ENCODE measurements around the gene VTCN1. TPM values are rescaled to one million over a fixed set of nuclear protein-coding genes. Genes with fewer than 3 reads are reported as not detected.
"Not testable (repeated sequence)": the region's sequence is repeated elsewhere in the genome, so short reads cannot be mapped to it uniquely, and the experiment has no call there.

Gene VTCN1
- total RNA-seq, 1 experiment from 2014 or later = not detected

DNA sequence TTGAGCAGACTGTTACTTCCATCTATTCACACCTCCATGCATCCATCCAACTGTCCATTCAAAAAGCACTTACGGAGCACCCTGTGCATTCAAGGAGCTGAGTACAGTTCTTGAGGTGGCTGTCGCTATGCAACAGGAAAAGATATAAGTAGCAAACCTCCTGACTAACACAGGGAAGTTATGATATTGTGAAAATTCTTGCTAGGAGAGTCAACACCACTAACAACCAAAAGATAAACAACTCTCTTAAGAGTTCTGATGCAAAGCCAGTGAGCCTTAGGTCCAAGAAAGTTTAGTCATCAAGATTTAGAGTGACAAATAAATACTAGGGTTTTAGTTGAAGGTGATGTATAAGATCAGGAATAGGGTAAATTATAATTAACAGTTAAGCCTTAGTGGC, 44.7 kb downstream of the VTCN1 start:
- peak; percentile 85 for DNase-seq (ENCODE audit: low spot score)

DNA sequence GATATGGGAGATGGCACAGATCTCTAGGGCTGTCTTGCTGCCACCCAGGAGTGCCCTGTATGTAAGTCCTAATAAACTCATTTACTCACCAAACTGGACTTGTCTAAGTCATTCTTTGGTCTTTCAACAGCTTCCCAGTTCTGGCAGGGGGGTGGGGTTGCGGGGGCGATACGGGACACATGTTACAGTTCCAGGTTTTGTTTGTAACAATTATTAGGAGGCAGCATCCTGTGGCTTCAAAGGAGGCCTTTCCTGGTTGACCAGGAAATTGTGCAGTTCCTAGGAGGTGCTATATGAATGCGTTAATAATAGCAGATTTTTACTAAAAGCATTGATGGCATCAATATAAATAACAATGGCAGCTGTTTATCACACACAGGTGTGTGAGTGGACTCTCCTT, 46.5 kb downstream of the VTCN1 start:
- no peak for DNase-seq (ENCODE audit: low spot score)

DNA sequence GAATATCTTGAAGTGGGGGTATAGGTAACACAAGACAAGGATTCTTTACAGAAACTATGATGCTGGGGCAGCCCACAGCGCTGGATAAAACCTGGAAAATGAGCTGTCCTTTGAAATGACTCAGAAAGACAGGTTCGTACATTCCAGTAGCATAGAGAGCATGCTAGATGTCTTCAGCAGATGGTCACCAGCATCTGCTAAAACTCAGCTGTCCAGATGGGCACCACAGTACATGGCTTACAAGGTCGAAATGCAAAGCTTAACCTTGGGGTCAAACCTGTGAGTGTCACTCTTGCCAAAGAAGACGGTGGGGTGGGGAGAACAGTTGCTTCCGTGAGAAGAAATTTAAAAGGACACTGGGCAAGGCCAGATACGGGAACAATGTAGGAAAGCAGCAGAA, 47.9 kb downstream of the VTCN1 start:
- DNase-seq (ENCODE audit: low spot score) = no peak

DNA sequence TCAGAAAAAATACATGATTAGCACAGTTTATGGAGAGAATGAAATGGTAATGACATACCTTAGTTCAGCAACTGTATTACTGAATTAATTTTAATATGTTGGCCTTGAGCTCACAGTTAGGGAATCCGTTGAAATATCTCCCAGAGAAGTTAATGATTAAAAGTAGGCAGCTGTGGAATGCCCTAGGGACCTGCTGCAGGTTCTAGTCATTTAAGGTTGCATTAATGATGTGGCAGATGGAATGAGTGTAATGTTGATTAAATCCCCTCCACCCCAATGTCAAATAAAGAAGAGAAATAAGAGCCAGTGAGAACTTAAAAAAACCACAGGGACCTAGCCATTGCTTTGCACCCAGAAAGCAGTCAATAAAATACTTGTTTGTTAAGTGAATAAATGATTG, 48.8 kb downstream of the VTCN1 start:
- no peak for DNase-seq (ENCODE audit: low spot score)

DNA sequence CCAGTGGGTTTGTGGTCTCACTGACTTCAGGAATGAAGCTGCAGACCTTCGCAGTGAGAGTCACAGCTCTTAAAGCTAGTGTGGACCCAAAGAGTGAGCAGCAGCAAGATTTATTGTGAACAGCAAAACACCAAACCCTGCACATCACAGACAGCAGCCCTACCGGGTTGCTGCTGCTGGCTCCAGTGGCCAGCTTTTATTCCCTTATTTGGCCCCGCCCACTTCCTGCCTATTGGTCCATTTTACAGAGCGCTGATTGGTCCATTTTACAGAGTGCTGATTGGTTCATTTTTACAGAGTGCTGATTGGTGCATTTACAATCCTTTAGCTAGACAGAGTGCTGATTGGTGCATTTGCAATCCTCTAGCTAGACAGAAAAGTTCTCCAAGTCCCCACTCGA, 59.4 kb downstream of the VTCN1 start:
- not testable (repeated sequence) for DNase-seq (ENCODE audit: low spot score)

DNA sequence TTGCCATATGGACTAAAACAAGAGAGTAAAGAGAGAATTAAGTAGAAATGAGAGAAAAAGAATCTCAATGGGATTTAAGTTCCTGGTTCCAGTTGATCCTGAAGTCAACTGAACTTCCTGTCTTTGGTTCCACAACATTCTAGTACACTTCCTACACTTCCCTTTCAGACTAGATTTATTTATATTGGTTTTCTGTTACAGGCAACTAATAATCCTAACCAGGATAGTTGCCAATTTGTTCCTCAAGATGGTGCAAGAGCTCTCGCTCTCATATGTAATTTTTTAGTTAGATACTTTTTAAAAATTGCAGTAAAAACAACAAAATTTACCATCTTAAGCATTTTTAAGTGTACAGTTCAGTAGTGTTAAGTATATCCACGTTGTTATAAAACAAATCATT, 60.4 kb downstream of the VTCN1 start:
- DNase-seq (ENCODE audit: low spot score) = no peak

DNA sequence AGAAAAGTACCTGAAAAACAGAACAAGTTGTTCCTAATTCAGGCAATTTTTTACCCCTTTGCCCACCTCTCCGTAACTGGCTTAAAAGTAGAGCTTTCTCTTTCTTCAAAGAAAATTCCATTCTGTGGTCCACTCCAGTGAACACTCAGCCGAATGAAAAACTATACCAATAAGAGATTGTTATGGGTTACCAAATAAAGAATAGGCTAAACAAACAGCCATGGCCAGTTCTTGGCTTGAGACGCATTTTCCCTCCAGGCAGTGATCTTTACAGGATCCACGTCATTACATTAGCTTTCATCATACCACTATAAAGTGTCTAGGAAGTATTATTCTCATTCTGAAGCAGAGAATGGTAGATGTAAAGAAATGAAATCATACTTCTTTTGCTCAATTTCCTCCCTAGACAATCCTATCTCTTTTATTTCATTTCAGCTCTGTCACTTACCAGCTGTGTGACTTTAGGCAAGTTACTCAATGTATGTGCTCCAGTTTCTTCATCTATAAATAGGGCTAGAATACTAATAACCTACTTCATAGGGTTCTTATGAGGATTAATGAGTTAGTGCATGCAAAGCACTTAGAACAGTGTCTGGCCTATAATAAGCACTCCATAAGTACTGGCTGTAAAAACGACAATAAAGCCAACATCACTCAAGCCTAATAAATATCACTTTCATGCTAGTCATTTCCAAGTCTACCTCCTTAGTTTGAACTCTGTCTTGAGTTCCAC, 62.7 kb downstream of the VTCN1 start:
- DNase-seq (ENCODE audit: low spot score) = peak; percentile 8

DNA sequence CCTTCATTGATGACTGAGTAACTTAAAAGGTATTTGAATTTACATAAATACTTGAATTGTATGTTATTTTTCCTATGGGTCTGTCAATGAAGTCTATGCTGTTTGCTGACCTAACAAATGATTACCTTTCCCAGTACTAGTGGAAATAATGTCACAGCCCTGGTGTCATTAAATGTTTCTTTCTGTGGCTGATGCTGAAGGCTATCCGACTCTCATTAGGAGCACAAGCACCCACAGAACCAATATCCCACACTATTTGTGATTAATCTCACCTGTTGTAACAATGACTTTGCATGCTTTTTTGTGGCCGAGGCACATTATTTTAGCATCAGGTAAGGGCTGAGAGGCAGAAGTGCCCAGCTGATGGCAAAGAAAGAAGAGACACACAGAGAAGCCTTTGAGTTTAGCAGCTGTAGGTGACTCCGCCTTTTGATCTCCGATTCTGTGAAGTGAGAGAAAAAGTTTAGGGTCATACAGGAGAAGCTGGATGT, 63.3 kb downstream of the VTCN1 start:
- DNase-seq (ENCODE audit: low spot score) = no peak

DNA sequence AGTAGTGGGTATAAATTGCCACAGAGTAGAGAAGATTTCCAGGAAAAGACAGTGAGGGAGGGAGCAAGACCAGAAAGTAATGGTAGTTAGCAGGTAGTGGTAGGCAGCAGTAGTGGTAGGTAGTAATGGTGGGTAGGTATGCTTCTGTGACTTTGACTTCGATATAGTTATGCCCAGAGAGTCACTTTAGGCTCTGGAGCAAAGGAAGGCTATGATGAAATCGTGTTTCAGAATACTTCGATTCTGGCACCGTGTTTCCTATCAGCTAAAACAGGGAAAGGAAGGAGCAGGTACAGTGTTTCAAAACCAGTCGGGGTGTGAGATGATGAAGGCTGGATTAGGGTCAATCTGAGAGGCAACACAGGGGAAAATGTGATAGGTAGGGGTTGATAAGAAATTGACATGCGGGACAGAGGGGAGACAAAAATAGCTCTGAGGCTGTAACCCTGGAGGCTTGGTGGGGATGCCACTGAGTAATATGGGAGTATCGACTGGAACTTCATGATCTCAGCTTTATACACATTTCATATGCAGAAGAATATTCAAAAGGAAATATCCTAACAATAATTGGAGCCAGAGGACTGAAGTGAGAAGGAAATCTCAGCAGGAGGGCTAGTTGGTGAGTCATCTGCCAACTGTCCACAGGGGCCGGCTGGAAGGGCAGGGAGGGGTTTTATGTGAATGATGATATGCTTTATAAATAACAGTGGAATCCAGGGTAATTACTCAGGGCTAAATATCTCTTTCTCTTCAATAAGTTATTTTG, 64.0 kb downstream of the VTCN1 start:
- DNase-seq (ENCODE audit: low spot score) = peak; percentile 86

DNA sequence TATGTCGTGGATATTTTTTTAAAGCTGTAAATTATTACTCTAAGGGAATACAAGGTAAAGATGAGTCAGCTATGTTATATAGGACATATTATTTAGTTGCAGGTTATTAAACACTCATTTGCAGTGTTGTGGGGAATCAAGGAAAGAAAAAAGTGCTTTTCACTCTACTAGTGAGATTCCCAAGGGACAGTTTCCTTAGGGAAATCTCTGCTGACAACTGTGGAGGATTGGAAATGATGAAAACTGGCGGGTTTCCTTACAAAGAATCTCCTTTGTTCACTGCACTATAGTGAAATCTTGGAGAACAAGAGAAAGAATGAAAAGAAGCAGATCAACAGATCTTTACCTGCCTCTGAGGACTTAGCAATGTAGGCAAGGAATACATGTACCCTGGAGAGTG, 64.7 kb downstream of the VTCN1 start:
- no peak for DNase-seq (ENCODE audit: low spot score)

DNA sequence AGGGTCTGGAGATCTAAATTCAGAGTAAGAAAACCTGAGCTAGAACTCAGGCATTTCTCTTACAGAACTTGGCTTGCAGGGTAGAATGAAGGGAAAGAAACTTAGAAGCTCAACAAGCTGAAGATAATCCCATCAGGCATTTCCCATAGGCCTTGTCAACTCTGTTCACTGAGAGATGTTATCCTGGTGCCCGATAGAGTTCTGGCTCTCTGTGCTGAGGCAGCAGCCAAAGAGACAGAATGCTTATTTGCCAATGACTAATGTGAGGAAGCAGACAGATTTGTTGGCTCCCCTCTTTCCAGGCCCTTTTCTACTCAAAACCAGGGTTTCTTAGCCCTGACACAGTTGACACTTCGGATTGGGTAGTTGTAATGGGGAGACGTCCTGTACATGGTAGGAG, 66.9 kb downstream of the VTCN1 start:
- DNase-seq (ENCODE audit: low spot score) = no peak

DNA sequence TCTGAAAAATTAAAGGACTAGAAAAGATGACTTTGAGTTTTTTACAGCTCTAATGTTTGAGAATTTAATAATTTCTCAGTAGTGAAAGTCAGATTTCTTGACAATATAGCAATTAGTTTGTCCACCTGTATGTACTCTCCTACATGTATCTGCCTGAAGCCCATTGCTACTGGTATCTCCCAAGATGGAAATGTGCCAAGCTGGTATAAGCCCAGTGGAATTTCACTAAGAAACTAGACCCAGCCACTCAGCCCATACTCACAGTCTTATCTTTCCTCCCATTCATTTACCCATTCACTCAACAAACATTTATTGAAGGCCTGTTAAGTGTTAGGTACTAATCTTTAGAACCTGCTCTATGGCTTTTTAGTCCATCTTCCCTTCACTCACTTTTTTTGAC, 67.6 kb downstream of the VTCN1 start:
- DNase-seq (ENCODE audit: low spot score) = no peak

DNA sequence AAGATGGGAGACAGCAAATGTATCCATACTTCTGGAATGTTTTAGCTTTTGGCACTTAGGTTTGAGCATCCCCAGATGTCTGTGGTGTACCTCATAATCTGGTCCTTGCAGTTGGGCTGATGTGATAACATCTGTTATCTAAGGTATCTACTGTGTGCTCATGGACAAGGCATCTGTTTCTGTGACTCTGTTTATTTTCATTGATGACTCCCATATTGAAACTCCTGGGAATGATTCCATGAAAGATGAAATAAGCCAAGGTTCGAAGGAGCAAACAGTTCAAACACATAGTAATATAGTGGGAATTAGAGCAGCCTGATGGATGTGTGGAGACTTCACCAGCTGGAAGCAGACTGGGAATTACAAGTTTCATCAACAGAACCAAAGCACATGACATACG, 68.5 kb downstream of the VTCN1 start:
- no peak for DNase-seq (ENCODE audit: low spot score)

DNA sequence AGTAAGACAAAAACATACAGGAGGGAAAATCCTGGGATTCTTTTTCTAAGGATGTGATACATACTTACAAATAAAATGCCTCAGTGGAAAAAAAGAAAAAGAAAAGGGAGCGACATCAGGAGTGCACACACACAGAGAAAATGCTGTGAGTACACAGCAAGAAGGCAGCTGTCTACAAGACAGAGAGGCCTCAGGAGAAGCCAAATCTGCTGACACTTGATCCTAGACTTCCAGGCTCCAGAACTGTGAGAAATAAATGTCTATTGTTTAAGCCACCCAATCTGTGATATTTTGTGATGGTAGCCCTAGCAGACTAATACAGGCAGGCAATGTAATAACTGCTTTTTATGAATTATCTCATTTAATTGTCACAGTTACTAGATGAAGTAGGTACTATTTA, 72.2 kb downstream of the VTCN1 start:
- no peak for DNase-seq (ENCODE audit: low spot score)

DNA sequence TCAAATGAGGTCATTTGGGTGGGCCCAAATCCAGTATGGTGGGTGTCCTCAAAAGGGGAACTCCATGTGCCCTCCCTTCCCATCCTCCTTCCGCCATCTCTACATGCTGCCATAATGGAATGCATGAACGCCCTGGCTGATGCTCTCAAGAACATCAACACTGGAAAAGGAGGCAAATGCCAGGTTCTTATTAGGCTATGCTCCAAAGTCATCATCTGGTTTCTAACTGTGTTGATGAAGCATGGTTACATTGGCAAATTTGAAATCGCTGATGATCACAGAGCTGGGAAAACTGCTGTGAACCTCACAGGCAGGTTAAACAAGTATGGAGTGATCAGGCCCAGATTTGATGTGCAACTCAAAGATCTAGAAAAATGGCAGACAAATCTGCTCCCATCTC, 72.6 kb downstream of the VTCN1 start:
- no peak for DNase-seq (ENCODE audit: low spot score)

DNA sequence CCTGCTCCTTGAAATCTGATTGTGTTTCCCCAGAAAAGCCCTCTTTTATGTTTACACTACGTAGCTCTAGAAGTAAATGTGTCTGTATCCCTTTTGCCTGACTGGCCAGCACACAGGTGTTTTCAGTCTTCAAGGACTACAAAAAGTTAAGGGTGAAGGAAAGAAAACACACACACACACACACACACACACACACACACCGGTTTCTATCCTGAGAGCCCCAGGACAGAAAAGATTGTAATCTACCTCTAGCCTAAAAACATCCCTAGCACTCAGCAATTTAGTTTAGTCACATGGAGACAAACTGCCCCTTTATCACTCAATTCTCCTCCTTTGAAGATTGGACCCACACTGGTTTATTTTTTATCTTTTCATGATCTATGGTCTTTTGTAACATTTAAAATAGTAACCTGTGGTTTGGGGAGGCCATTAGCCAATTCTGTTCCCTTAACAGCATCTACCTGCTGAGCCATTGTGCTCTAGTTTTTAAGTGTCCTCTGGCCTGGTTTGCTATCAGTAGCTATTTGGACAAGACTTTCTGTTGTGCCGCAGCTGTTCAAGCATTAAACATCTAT, 73.4 kb downstream of the VTCN1 start:
- DNase-seq (ENCODE audit: low spot score) = no peak

DNA sequence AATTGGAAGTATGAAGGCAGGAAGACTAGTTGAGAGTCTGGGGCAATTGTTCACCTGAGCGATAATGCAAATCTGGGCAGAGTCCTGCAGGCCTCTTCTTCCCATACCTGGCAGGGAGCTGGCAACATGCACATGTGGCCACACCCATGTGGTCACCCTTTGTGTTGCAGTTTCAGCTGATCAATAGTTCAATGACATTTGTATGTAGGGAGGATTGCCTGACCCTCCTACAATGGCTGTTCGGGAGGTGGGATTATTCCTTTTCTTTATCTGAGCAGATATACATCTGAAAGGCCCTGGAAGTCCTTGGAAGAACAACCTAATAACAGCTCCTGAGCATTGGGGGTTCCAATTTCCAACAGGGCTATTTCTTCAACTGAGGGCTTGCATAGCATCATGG, 74.0 kb downstream of the VTCN1 start:
- DNase-seq (ENCODE audit: low spot score) = no peak

DNA sequence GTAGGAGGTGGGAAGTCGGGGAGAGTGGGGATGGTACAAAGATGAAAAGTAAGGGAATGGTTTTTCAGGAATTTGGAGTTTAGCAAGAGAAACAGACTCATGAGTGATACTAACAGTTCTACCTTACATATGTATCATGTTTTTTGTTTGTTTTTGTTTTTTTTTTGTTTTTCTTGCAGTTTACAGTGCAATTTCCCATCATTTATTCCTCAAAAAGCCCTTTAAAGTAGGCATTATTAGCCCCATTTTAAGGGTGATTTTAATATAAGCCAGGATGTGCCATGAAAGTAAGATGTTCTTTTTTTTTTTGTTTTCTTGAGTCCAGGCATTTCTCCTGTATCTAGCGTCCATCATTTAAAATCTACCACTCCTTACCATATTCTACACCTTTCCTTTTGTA, 75.4 kb downstream of the VTCN1 start:
- DNase-seq (ENCODE audit: low spot score) = no peak

DNA sequence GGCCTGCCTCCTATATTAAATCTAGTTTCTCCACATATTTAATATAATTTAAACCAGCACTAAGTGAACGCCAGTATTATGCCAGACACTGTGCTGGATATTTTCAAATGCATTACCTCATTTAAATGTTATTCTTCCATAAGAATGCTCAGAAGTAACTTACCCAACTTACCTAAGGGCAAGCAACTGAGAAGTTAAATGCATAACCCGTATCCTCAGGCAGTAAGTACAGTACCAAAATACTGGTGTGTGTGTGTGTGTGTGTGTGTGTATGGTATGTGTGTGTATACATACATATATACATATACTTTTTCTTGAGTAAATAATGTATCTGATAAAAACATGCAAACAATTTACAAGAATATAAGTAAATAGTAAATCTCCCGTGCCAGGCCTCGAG, 80.2 kb downstream of the VTCN1 start:
- DNase-seq (ENCODE audit: low spot score) = no peak

DNA sequence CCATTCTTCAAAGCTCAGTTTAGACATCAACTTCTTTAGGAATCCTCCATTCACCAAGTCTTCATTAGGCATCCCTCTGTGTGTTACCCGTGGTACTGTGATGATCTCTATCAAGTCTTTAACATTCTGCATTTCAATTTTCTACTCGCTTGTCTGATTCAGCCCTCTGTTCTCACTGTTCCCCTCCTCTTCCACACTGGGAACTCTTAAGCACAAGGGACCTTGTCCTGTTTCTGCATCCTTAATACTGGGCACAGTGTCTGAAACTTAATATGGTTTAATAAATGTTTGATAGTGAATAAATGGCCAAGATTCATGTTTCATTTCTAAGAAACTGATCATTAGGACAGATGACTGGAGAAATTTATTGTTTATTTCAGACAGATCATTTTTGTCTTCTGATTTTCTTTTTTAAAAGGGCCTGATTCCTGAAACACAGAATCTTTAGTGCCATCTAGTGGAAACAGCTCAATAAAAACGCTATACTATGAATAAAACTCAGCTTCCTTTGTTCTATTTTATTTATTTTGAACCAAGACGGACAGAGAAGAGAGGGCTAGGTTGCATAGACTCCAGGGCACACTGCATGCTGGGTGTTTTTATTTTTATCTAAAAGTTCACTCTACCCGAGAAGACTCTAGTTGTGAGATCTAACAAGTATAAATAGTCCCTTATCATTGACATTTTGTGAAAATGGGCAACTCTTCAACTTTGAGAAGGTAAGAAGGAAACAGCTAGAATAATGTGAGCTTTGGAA, 82.2 kb downstream of the VTCN1 start:
- peak; percentile 55 for DNase-seq (ENCODE audit: low spot score)

DNA sequence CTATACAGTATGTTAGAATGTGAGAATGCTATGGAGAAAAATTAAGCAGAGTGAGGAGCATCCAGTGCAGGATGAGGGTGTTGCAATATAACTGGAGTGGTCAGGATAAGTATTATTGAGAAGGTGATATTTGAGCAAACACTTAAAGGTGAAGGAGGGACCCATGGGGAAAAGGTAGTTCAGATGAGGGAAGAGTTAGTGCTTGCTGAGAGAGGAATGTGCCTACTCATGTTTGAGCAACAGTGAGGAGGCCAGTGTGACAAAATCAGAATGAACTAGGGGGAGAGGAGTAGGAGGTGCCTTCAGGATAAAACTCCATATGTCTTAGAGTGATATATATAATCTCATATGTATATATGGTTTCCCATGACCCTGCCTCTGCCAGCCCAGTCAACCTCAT, 82.9 kb downstream of the VTCN1 start:
- DNase-seq (ENCODE audit: low spot score) = no peak

DNA sequence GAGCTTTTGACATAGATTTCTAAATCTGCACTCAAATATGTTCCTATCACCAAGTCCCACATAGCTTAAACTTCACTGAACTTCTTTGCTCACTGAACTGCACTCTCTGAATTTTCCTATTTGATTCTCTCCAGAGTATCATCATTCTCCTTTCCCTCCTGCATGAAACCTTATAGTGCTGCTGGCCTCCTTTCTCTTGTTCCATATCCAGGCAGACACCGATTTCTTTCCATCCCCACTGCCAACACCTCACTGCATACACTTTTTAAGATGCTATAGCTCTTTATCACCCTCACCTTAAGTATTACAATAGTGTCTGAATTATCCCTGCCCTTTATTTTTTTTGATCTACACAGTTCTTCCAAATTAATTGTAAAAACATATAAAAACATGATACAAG, 86.1 kb downstream of the VTCN1 start:
- DNase-seq (ENCODE audit: low spot score) = no peak
